ENCODE results near the gene TANC2. TPM values are rescaled to one million over a fixed set of nuclear protein-coding genes. Genes with fewer than 3 reads are reported as not detected.

Gene TANC2
- total RNA-seq, 1 experiment from 2014 or later, result 29.9 TPM

DNA sequence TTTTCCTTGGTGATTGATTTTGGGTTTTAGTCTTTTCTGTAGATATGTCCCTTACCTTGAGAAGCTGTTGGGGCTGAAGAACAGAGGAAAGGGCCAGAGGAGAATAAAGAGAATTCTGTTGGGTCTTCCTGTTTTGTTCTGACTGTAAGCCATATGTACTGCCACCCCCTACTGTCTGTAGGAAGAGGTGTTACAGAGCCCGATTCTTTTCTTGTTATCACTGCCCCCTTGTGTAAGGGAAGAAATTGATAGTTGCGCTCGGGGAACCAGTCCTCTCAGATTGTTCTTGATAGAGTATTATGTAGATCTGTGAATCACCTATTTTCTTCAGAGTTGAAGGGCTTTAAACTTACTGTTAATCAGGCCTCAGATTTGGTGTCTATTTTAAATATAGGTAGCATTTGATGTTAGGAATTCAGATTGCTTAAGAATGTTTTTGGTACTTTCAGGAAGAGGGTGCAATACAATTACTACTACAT lies 2.4 kb downstream of the TANC2 start:
- Mint-ChIP-seq H3K4me1 (ENCODE audit: low read depth, unreplicated experiment) (peaks cover 19% of the 10 kb centered on the region), H3K4me3 (ENCODE audit: low read depth, unreplicated experiment) (no peak overlapping the region), H3K27me3 (ENCODE audit: unreplicated experiment) (no peaks in the 10 kb centered on the region), H3K36me3 (ENCODE audit: insufficient read depth, unreplicated experiment) (peaks cover 25% of the 10 kb centered on the region), H3K9me3 (ENCODE audit: low read depth, unreplicated experiment) (no peaks in the 10 kb centered on the region), H3K27ac (ENCODE audit: unreplicated experiment) (no peak overlapping the region)
- peak; percentile 61 for DNase-seq
- BruUV-seq (replicated peaks), result no TSS peak
- TF ChIP-seq, protein P1, sequence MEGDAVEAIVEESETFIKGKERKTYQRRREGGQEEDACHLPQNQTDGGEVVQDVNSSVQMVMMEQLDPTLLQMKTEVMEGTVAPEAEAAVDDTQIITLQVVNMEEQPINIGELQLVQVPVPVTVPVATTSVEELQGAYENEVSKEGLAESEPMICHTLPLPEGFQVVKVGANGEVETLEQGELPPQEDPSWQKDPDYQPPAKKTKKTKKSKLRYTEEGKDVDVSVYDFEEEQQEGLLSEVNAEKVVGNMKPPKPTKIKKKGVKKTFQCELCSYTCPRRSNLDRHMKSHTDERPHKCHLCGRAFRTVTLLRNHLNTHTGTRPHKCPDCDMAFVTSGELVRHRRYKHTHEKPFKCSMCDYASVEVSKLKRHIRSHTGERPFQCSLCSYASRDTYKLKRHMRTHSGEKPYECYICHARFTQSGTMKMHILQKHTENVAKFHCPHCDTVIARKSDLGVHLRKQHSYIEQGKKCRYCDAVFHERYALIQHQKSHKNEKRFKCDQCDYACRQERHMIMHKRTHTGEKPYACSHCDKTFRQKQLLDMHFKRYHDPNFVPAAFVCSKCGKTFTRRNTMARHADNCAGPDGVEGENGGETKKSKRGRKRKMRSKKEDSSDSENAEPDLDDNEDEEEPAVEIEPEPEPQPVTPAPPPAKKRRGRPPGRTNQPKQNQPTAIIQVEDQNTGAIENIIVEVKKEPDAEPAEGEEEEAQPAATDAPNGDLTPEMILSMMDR (IDR thresholded peaks at IDR 0.05; ENCODE audit: unreplicated experiment), result peak; percentile 68
- intact Hi-C loops (cut with micrococcal nuclease; ENCODE audit: unreplicated experiment), result loop anchor here (1.0 to 10.0 kb wide), 5 partner anchors 74 to 296 kb away; no protein-coding TSS in a partner anchor
- CTCF ChIA-PET, result interaction anchor here (0.6 kb wide), 1 partner anchor 115 kb away, joined by 3 read pairs; no protein-coding TSS in a partner anchor

DNA sequence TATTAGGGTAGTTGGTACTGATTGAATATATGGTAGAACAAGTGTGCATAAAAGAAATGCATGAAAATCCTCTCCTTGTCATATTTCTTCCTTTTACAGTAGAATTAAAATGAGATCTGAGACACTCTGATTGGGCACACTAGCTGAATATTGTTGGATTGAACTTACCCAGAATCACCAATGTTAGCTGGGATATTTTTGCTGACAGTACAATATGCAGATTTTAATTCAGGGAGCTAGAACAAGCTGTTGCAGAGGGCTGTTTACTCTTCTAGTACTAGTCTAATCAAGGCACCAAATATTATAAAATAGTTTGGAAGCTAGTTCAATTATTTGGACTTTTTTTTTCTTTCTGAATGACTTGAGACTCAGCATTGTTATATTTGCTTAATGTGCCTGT lies 4.6 kb downstream of the TANC2 start:
- CTCF ChIA-PET, result no interaction called here
- no peaks in the 10 kb centered on the region for H3K27me3 Mint-ChIP-seq (ENCODE audit: unreplicated experiment)
- peaks cover 18% of the 10 kb centered on the region for H3K36me3 Mint-ChIP-seq (ENCODE audit: insufficient read depth, unreplicated experiment)
- no peak for DNase-seq
- BruUV-seq (replicated peaks), result no TSS peak
- no peak overlapping the region for H3K4me3 Mint-ChIP-seq (ENCODE audit: low read depth, unreplicated experiment)
- H3K9me3 Mint-ChIP-seq (ENCODE audit: low read depth, unreplicated experiment), result no peaks in the 10 kb centered on the region
- intact Hi-C loops (cut with micrococcal nuclease; ENCODE audit: unreplicated experiment), result no loop called here
- TF ChIP-seq, protein P1 (IDR thresholded peaks at IDR 0.05; ENCODE audit: unreplicated experiment), result no peak
- no peak overlapping the region for H3K27ac Mint-ChIP-seq (ENCODE audit: unreplicated experiment)
- H3K4me1 Mint-ChIP-seq (ENCODE audit: low read depth, unreplicated experiment), result peaks cover 18% of the 10 kb centered on the region

DNA sequence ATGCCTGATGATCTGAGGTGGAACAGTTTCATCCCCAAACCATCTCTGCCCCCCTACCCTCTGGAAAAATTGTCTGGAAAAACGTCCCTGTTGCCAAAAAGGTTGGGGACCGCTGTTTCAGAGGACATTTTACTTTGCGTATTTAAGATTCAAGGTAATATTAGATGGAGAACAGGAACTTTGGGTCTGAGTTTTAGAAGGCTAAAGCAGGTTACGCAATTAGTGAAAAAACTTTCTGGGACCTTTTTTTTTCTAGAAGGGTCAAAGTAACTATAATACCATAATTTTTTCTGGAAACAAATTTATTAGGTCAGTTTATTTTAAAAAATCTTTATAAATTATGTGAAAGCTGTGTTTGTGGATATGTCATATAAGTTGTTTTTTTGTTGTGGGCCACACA lies 5.8 kb downstream of the TANC2 start:
- no peak overlapping the region for H3K4me3 Mint-ChIP-seq (ENCODE audit: low read depth, unreplicated experiment)
- H3K9me3 Mint-ChIP-seq (ENCODE audit: low read depth, unreplicated experiment), result no peaks in the 10 kb centered on the region
- TF ChIP-seq, protein P1 (IDR thresholded peaks at IDR 0.05; ENCODE audit: unreplicated experiment), result no peak
- intact Hi-C loops (cut with micrococcal nuclease; ENCODE audit: unreplicated experiment), result no loop called here
- H3K36me3 Mint-ChIP-seq (ENCODE audit: insufficient read depth, unreplicated experiment), result peaks cover 9% of the 10 kb centered on the region
- peaks cover 16% of the 10 kb centered on the region for H3K4me1 Mint-ChIP-seq (ENCODE audit: low read depth, unreplicated experiment)
- BruUV-seq (replicated peaks), result no TSS peak
- H3K27ac Mint-ChIP-seq (ENCODE audit: unreplicated experiment), result no peak overlapping the region
- DNase-seq, result no peak
- CTCF ChIA-PET, result no interaction called here
- no peaks in the 10 kb centered on the region for H3K27me3 Mint-ChIP-seq (ENCODE audit: unreplicated experiment)

DNA sequence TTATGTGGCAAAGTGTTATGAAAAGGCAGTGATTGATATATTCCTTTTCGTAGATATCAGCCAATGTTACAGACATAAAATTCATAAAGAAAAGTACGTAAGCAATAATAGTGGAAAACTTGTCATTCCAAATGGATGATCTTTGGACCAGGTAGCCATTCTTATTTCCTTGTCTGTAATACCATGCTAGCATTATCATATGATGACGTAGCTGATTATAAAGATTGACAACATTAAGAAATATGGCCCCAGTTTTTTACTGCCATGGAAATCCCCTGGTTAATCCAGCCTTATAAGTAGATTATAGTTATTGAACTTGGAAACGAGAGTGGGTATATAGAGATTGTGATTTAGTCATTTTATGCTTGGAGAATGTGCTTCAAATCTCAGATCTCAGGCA lies 8.8 kb downstream of the TANC2 start:
- CTCF ChIA-PET, result interaction anchor here (0.6 to 0.7 kb wide), 2 partner anchors 222 to 1533 kb away, joined by 3 to 4 read pairs; no protein-coding TSS in a partner anchor

More for the DNA sequence above, 8.8 kb downstream of the TANC2 start:
- DNase-seq, result no peak
- H3K9me3 Mint-ChIP-seq (ENCODE audit: low read depth, unreplicated experiment), result no peaks in the 10 kb centered on the region
- TF ChIP-seq, protein P1 (IDR thresholded peaks at IDR 0.05; ENCODE audit: unreplicated experiment), result no peak
- no peaks in the 10 kb centered on the region for H3K27me3 Mint-ChIP-seq (ENCODE audit: unreplicated experiment)
- H3K36me3 Mint-ChIP-seq (ENCODE audit: insufficient read depth, unreplicated experiment), result no peaks in the 10 kb centered on the region
- no TSS peak for BruUV-seq (replicated peaks)
- no peak overlapping the region for H3K27ac Mint-ChIP-seq (ENCODE audit: unreplicated experiment)
- H3K4me3 Mint-ChIP-seq (ENCODE audit: low read depth, unreplicated experiment), result no peak overlapping the region
- intact Hi-C loops (cut with micrococcal nuclease; ENCODE audit: unreplicated experiment), result no loop called here
- H3K4me1 Mint-ChIP-seq (ENCODE audit: low read depth, unreplicated experiment), result peaks cover 3% of the 10 kb centered on the region

Data from Calu3 (cell line).